Measurements from ENCODE around the gene CDH4. TPM values are rescaled to one million over a fixed set of nuclear protein-coding genes. Genes with fewer than 3 reads are reported as not detected.

CDH4 gene
- polyA plus RNA-seq, 4 donors = 1.1 to 8.1 (median 6.9) TPM

- DNase-seq (ENCODE audit: low read depth in 4 of 4, low spot score in 3 of 4) = no peak
Measured at GRCh38 chr20:61508301-61509096, 256.4 kb downstream of the CDH4 start.

GRCh38 chr20:61510778-61511330 is 258.8 kb downstream of the CDH4 start:
- DNase-seq (ENCODE audit: low read depth in 4 of 4, low spot score in 3 of 4) = no peak

- DNase-seq (ENCODE audit: low read depth in 4 of 4, low spot score in 3 of 4) = no peak
Measured at GRCh38 chr20:61512475-61512874, 260.4 kb downstream of the CDH4 start.

- DNase-seq (ENCODE audit: low read depth in 4 of 4, low spot score in 3 of 4) = no peak
Measured at GRCh38 chr20:61513124-61514017, 261.3 kb downstream of the CDH4 start.

- no peak for DNase-seq (ENCODE audit: low read depth in 4 of 4, low spot score in 3 of 4)
Measured at GRCh38 chr20:61514018-61514365, 261.9 kb downstream of the CDH4 start.

GRCh38 chr20:61514396-61514795 is 262.3 kb downstream of the CDH4 start:
- no peak for DNase-seq (ENCODE audit: low read depth in 4 of 4, low spot score in 3 of 4)

- no peak for DNase-seq (ENCODE audit: low read depth in 4 of 4, low spot score in 3 of 4)
Measured at GRCh38 chr20:61514805-61515505, 262.9 kb downstream of the CDH4 start.

GRCh38 chr20:61515922-61516321 is 263.9 kb downstream of the CDH4 start:
- no peak for DNase-seq (ENCODE audit: low read depth in 4 of 4, low spot score in 3 of 4)

- no peak for DNase-seq (ENCODE audit: low read depth in 4 of 4, low spot score in 3 of 4)
Measured at GRCh38 chr20:61516346-61517208, 264.5 kb downstream of the CDH4 start.

- DNase-seq (ENCODE audit: low read depth in 4 of 4, low spot score in 3 of 4) = no peak
Measured at GRCh38 chr20:61517419-61517818, 265.4 kb downstream of the CDH4 start.

- DNase-seq (ENCODE audit: low read depth in 4 of 4, low spot score in 3 of 4) = no peak
Measured at GRCh38 chr20:61518424-61518951, 266.4 kb downstream of the CDH4 start.

GRCh38 chr20:61519488-61519887 is 267.4 kb downstream of the CDH4 start:
- DNase-seq (ENCODE audit: low read depth in 4 of 4, low spot score in 3 of 4) = no peak

- no peak for DNase-seq (ENCODE audit: low read depth in 4 of 4, low spot score in 3 of 4)
Measured at GRCh38 chr20:61520076-61520892, 268.2 kb downstream of the CDH4 start.

- DNase-seq (ENCODE audit: low read depth in 4 of 4, low spot score in 3 of 4) = no peak
Measured at GRCh38 chr20:61520893-61521460, 268.9 kb downstream of the CDH4 start.

GRCh38 chr20:61521687-61522420 is 269.8 kb downstream of the CDH4 start:
- DNase-seq (ENCODE audit: low read depth in 4 of 4, low spot score in 3 of 4) = no peak

GRCh38 chr20:61522498-61523090 is 270.5 kb downstream of the CDH4 start:
- no peak for DNase-seq (ENCODE audit: low read depth in 4 of 4, low spot score in 3 of 4)

GRCh38 chr20:61523145-61523544 is 271.1 kb downstream of the CDH4 start:
- no peak for DNase-seq (ENCODE audit: low read depth in 4 of 4, low spot score in 3 of 4)
